SK-N-SH (cell line): ENCODE results near the gene RUFY4. TPM values are rescaled to one million over a fixed set of nuclear protein-coding genes. Genes with fewer than 3 reads are reported as not detected.

Source experiments
- CTCF ChIA-PET: fragments of 300-600, 350-600 bp; formaldehyde crosslinking; extraction: SDS; loops from one replicate; lab custom pipeline; 2021; lab: Yijun Ruan, JAX
- POLR2A ChIA-PET: fragments of 350-600 bp; sonication (Branson Sonifier 250); formaldehyde crosslinking; extraction: SDS; loops from one replicate; lab custom pipeline; 2020; ENCODE audit warnings: antibody characterized with exemption, inconsistent platforms; lab: Yijun Ruan, JAX
- DNase-seq: peaks from one replicate; pipeline ENCODE4 v3.0.0; 2012
- H2AFZ ChIP-seq: fragments of 200-600 bp; sonication (generic); 2 replicates; pipeline ENCODE4 v1.8.1; 2016; ENCODE audit warnings: antibody characterized with exemption, mild to moderate bottlenecking, low read depth
- H3F3A ChIP-seq: fragments of 200-600 bp; sonication (generic); replicated peaks from 2 replicates; pipeline ENCODE3; 2016; ENCODE audit warnings: antibody characterized with exemption, mild to moderate bottlenecking; ENCODE audit not compliant: insufficient read depth
- H3K27ac ChIP-seq, 2 experiments: fragments of 200-500 bp in 1 of 2; fragments of 200-600 bp in 1 of 2; sonication (Bioruptor generic) in 1 of 2; sonication (generic), shearing (Covaris generic) in 1 of 2; 2 replicates each; pipeline versions ENCODE4 v1.5.1 to v1.6.1; 2014 to 2016; ENCODE audit warnings: low read depth in 2 of 2, inconsistent platforms in 1 of 2, low read length in 1 of 2, mild to moderate bottlenecking in 1 of 2, mixed read lengths in 1 of 2
- H3K27me3 ChIP-seq: fragments of 200-600 bp; sonication (generic), shearing (Covaris generic); 2 replicates; pipeline ENCODE4 v1.6.1; 2016; ENCODE audit warnings: mixed run types; ENCODE audit not compliant: insufficient read depth
- H3K36me3 ChIP-seq, 2 experiments: fragments of 200-500 bp in 1 of 2; fragments of 200-600 bp in 1 of 2; sonication (Bioruptor generic) in 1 of 2; sonication (generic) in 1 of 2; replicated peaks in 1 of 2; 2 replicates each; pipeline versions ENCODE3 to v1.5.1; 2014 to 2016; ENCODE audit warnings: low read length in 1 of 2, mild to moderate bottlenecking in 1 of 2; ENCODE audit not compliant: insufficient read depth in 2 of 2, control insufficient read depth in 1 of 2
- H3K4me1 ChIP-seq, 2 experiments: fragments of 200-500 bp in 1 of 2; fragments of 200-600 bp in 1 of 2; sonication (Bioruptor generic) in 1 of 2; sonication (generic), shearing (Covaris generic) in 1 of 2; 2 replicates each; pipeline versions ENCODE4 v1.5.1 to v1.6.1; 2014 to 2016; ENCODE audit warnings: low read depth in 1 of 2, low read length in 1 of 2, mixed run types in 1 of 2; ENCODE audit not compliant: insufficient read depth in 2 of 2, control insufficient read depth in 1 of 2
- H3K4me2 ChIP-seq: fragments of 200-600 bp; sonication (generic), shearing (Covaris generic); 2 replicates; pipeline ENCODE4 v1.6.1; 2017; ENCODE audit warnings: mixed run types
- H3K4me3 ChIP-seq, 2 experiments: fragments of 200-500 bp in 1 of 2; fragments of 200-600 bp in 1 of 2; sonication (Bioruptor generic) in 1 of 2; sonication (generic), shearing (Covaris generic) in 1 of 2; 2 replicates each; pipeline versions ENCODE4 v1.5.1 to v1.8.1; 2014 to 2016; ENCODE audit warnings: low read depth in 2 of 2, inconsistent platforms in 1 of 2, low read length in 1 of 2, mild to moderate bottlenecking in 1 of 2, mixed read lengths in 1 of 2, moderate library complexity in 1 of 2
- H3K79me2 ChIP-seq: fragments of 200-600 bp; sonication (generic); 2 replicates; pipeline ENCODE4 v1.8.1; 2017; ENCODE audit warnings: mild to moderate bottlenecking; ENCODE audit not compliant: insufficient read depth
- H3K9ac ChIP-seq: fragments of 200-600 bp; sonication (generic); 2 replicates; pipeline ENCODE4 v1.6.1; 2017; ENCODE audit warnings: mixed run types
- H3K9me2 ChIP-seq: fragments of 200-600 bp; sonication (generic); 2 replicates; pipeline ENCODE4 v1.6.1; 2017; ENCODE audit warnings: mixed run types
- H3K9me3 ChIP-seq: fragments of 200-600 bp; sonication (generic); 2 replicates; pipeline ENCODE4 v1.6.1; 2017; ENCODE audit warnings: mixed run types, mild to moderate bottlenecking, moderate library complexity
- H4K20me1 ChIP-seq: fragments of 200-600 bp; sonication (generic); 2 replicates; pipeline ENCODE4 v1.6.1; 2017; ENCODE audit warnings: mild to moderate bottlenecking, mixed run types; ENCODE audit not compliant: insufficient read depth
- CHD2 ChIP-seq: fragments of 150-350 bp; IDR thresholded peaks from 2 replicates; pipeline ENCODE4 v1.6.1; 2018; ENCODE audit warnings: low read length; ENCODE audit not compliant: partially characterized antibody
- ELF1 ChIP-seq: IDR thresholded peaks from 2 replicates; pipeline ENCODE4 v1.4.0; 2012
- EP300 ChIP-seq, 2 experiments: IDR thresholded peaks; 2 replicates each; pipeline versions ENCODE4 v1.4.0 to v1.6.1; 2012; ENCODE audit warnings: borderline replicate concordance in 1 of 2, low read depth in 1 of 2, low read length in 1 of 2
- FOXJ3 ChIP-seq: sonication (generic); formaldehyde crosslinking; IDR thresholded peaks from 2 replicates; pipeline ENCODE4 v1.5.1; 2020; ENCODE audit warnings: mild to moderate bottlenecking, missing genetic modification reagents
- FOXM1 ChIP-seq: IDR thresholded peaks from 2 replicates; pipeline ENCODE4 v1.4.0; 2012; ENCODE audit warnings: low read depth, mild to moderate bottlenecking
- GABPA ChIP-seq: IDR thresholded peaks from 2 replicates; pipeline ENCODE4 v1.4.0; 2012; ENCODE audit warnings: low read depth, mild to moderate bottlenecking
- JUND ChIP-seq: IDR thresholded peaks from 2 replicates; pipeline ENCODE4 v1.4.0; 2012
- NFIC ChIP-seq: IDR thresholded peaks from 2 replicates; pipeline ENCODE4 v1.4.0; 2012; ENCODE audit warnings: borderline replicate concordance
- NRF1 ChIP-seq: IDR thresholded peaks from 2 replicates; pipeline ENCODE4 v1.6.1; 2012; ENCODE audit warnings: low read depth, mild to moderate bottlenecking, low read length
- POLR2AphosphoS5 ChIP-seq: IDR thresholded peaks from 2 replicates; pipeline ENCODE4 v1.6.1; 2012; ENCODE audit warnings: low read depth, low read length
- RAD21 ChIP-seq: IDR thresholded peaks from 2 replicates; pipeline ENCODE4 v1.6.1; 2012; ENCODE audit warnings: mild to moderate bottlenecking, low read length
- RXRA ChIP-seq: IDR thresholded peaks from 2 replicates; pipeline ENCODE4 v1.4.0; 2012; ENCODE audit warnings: low read depth, mild to moderate bottlenecking, borderline replicate concordance
- SMC3 ChIP-seq: IDR thresholded peaks from 2 replicates; pipeline ENCODE4 v1.6.1; 2012; ENCODE audit warnings: low read depth, low read length, improper control_type of control experiment
- YY1 ChIP-seq: IDR thresholded peaks from 2 replicates; pipeline ENCODE4 v1.4.0; 2012; ENCODE audit warnings: low read depth, mild to moderate bottlenecking
- WGBS: methylation state at CpG from one replicate; pipeline ENCODE4 v1.1.6; 2017; ENCODE audit warnings: low lambda C conversion rate; 5-methylcytosine and 5-hydroxymethylcytosine counted together
- polyA plus RNA-seq, 3 experiments: library from polyadenylated mRNA; depleted of rRNA; stranded (reverse); fragments of >200 nt; gene quantifications; 2 replicates each; pipeline ENCODE4 v1.2.3, GENCODE V29; 2012
- TF ChIP-seq, protein P1 (sequence below): IDR thresholded peaks from 2 replicates; pipeline ENCODE4 v1.4.0; 2012; ENCODE audit warnings: low read depth
- TF ChIP-seq, protein P2 (sequence below): fragments of 150-350 bp; IDR thresholded peaks from 2 replicates; pipeline ENCODE4 v1.6.1; 2017; ENCODE audit warnings: antibody characterized with exemption, low read length, low read depth, borderline replicate concordance
- TF ChIP-seq, protein P3 (sequence below): fragments of 150-350 bp; IDR thresholded peaks from 2 replicates; pipeline ENCODE4 v1.6.1; 2016; ENCODE audit warnings: mild to moderate bottlenecking, low read depth, low read length
- TF ChIP-seq, protein P4 (sequence below): IDR thresholded peaks from 2 replicates; pipeline ENCODE4; 2012

The RUFY4 gene
- polyA plus RNA-seq, 1 of the 3 experiments (the other 2 are of a cell fraction) = not detected

DNA sequence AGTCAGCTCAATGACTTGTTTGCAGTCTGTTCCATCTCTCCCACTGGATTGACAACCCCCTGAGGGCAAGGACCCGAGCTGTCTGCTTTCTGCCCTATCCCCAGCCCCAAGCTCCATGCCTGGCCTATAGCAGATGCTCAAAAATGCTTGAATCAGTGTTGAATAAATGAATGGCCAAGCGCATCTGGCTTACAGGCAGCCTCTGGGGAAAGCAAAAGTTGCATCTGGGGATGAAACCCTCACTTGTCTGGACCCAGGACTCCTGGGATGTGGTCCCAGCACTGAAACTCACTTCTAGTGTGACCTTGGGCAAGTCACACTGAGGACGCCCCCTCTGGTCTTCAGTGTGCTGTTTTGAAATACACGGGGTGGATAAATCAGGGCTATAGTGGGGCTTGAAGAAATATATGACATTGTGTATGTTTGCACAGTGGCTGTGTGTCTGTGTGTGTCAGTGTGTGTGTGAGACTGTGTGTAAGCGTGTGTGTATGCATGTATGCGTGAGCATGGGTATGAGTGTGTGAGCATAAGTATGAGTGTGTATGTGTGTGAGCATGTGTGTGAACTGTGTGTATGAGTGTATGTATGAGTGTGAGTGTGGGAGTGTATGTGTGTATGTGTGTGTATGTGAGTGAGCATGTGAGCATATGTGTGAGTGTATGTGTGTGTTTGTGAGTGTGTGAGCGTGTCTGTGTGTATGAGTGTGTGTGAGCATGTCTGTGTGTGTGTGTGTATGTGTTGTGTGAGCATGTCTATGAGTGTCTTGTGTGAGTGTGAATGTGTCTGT lies 38.5 kb upstream of the RUFY4 start:
- Histone ChIP-seq H3K27me3 (no peaks in the 10 kb centered on the region), H4K20me1 (no peaks in the 10 kb centered on the region), H3K9me2 (no peaks in the 10 kb centered on the region), H3K79me2 (no peaks in the 10 kb centered on the region), H2AFZ (no peak overlapping the region), H3K4me2 (no peak overlapping the region), H3F3A (no peaks in the 10 kb centered on the region), H3K27ac (no peak overlapping the region), H3K36me3 (no peaks in the 10 kb centered on the region), H3K9ac (no peak overlapping the region), H3K9me3 (no peaks in the 10 kb centered on the region), H3K4me3 (no peak overlapping the region), H3K4me1 (peaks cover 0 to 29% of the 10 kb centered on the region in 2 experiments; a peak in 1 of 4 replicates)
- no peak for DNase-seq
- ChIA-PET CTCF (interaction anchor here (1.0 to 5.4 kb wide), 3 partner anchors 36 to 245 kb away, joined by 3 to 54 read pairs (median 33); no protein-coding TSS in a partner anchor), POLR2A (no interaction called here)
- TF ChIP-seq FOXJ3 (CRISPR knock-in tag) = no peak
- no peak for TF ChIP-seq JUND
- no peak for TF ChIP-seq NFIC
- TF ChIP-seq NRF1 = no peak
- TF ChIP-seq YY1 = no peak
- no peak for TF ChIP-seq EP300 (IDR thresholded peaks at IDR 0.05; ENCODE audit: borderline replicate concordance in 1 of 2, low read depth in 1 of 2, low read length in 1 of 2)
- TF ChIP-seq, protein P1, sequence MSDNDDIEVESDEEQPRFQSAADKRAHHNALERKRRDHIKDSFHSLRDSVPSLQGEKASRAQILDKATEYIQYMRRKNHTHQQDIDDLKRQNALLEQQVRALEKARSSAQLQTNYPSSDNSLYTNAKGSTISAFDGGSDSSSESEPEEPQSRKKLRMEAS = no peak
- TF ChIP-seq POLR2AphosphoS5 = no peak
- no peak for TF ChIP-seq RAD21
- no peak for TF ChIP-seq ELF1
- TF ChIP-seq FOXM1 = no peak
- no peak for TF ChIP-seq CHD2
- TF ChIP-seq, protein P2, sequence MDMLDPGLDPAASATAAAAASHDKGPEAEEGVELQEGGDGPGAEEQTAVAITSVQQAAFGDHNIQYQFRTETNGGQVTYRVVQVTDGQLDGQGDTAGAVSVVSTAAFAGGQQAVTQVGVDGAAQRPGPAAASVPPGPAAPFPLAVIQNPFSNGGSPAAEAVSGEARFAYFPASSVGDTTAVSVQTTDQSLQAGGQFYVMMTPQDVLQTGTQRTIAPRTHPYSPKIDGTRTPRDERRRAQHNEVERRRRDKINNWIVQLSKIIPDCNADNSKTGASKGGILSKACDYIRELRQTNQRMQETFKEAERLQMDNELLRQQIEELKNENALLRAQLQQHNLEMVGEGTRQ = no peak
- TF ChIP-seq RXRA = no peak
- TF ChIP-seq GABPA = no peak
- no peak for TF ChIP-seq SMC3
- TF ChIP-seq, protein P3, sequence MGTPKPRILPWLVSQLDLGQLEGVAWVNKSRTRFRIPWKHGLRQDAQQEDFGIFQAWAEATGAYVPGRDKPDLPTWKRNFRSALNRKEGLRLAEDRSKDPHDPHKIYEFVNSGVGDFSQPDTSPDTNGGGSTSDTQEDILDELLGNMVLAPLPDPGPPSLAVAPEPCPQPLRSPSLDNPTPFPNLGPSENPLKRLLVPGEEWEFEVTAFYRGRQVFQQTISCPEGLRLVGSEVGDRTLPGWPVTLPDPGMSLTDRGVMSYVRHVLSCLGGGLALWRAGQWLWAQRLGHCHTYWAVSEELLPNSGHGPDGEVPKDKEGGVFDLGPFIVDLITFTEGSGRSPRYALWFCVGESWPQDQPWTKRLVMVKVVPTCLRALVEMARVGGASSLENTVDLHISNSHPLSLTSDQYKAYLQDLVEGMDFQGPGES = no peak
- TF ChIP-seq, protein P4, sequence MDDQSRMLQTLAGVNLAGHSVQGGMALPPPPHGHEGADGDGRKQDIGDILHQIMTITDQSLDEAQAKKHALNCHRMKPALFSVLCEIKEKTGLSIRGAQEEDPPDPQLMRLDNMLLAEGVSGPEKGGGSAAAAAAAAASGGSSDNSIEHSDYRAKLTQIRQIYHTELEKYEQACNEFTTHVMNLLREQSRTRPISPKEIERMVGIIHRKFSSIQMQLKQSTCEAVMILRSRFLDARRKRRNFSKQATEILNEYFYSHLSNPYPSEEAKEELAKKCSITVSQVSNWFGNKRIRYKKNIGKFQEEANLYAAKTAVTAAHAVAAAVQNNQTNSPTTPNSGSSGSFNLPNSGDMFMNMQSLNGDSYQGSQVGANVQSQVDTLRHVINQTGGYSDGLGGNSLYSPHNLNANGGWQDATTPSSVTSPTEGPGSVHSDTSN = no peak
- 83% methylated on average over 7 of the region's 7 CpGs for WGBS
